ENCODE measurements around the gene MMP17.

Gene MMP17

GRCh38 chr12:131832321-131833231 lies 4.4 kb downstream of the MMP17 start:
- no peak overlapping the region for H2AFZ ChIP-seq (ENCODE audit: low read length)
- TF ChIP-seq CTCF (IDR thresholded peaks at IDR 0.05; ENCODE audit: low read length) = no peak
- no peak for TF ChIP-seq EZH2 (optimal IDR thresholded peaks at IDR 0.05; ENCODE audit: low read depth, low read length)
- no peak for TF ChIP-seq EZH2phosphoT487 (IDR thresholded peaks at IDR 0.05; ENCODE audit: low read length)
- H3K9me2 ChIP-seq (replicated peaks; ENCODE audit: insufficient read depth, low read length) = no peaks in the 10 kb centered on the region
- no peaks in the 10 kb centered on the region for H3F3A ChIP-seq (ENCODE audit: insufficient read depth, low read length)
- DNase-seq = no peak
- peaks cover 25% of the 10 kb centered on the region for H3K27me3 ChIP-seq (replicated peaks; ENCODE audit: insufficient read depth, low read length)
- H3K4me1 ChIP-seq (ENCODE audit: low read length) = no peaks in the 10 kb centered on the region
- no peak overlapping the region for H3K4me3 ChIP-seq (ENCODE audit: low read length)
- H3K36me3 ChIP-seq (replicated peaks; ENCODE audit: insufficient read depth, low read length) = no peaks in the 10 kb centered on the region
- no peaks in the 10 kb centered on the region for H4K20me1 ChIP-seq (ENCODE audit: insufficient read depth, low read length)
- no peak overlapping the region for H3K4me2 ChIP-seq (ENCODE audit: low read depth, low read length)
- no peaks in the 10 kb centered on the region for H3K79me2 ChIP-seq (ENCODE audit: low read length)
- no peak overlapping the region for H3K27ac ChIP-seq (ENCODE audit: low read length)
- H3K9me3 ChIP-seq (replicated peaks; ENCODE audit: insufficient read depth, low read length) = no peaks in the 10 kb centered on the region
- no peak overlapping the region for H3K9ac ChIP-seq (ENCODE audit: low read length)

- Histone ChIP-seq H3K4me2 (ENCODE audit: low read depth, low read length) (no peak overlapping the region), H3K27ac (ENCODE audit: low read length) (no peak overlapping the region), H3K4me1 (ENCODE audit: low read length) (no peaks in the 10 kb centered on the region), H3K9ac (ENCODE audit: low read length) (no peak overlapping the region), H3K79me2 (ENCODE audit: low read length) (no peaks in the 10 kb centered on the region), H3K9me3 (replicated peaks; ENCODE audit: insufficient read depth, low read length) (no peaks in the 10 kb centered on the region), H3K27me3 (replicated peaks; ENCODE audit: insufficient read depth, low read length) (peaks cover 25% of the 10 kb centered on the region), H4K20me1 (ENCODE audit: insufficient read depth, low read length) (no peaks in the 10 kb centered on the region), H3F3A (ENCODE audit: insufficient read depth, low read length) (no peaks in the 10 kb centered on the region), H3K36me3 (replicated peaks; ENCODE audit: insufficient read depth, low read length) (no peaks in the 10 kb centered on the region), H3K9me2 (replicated peaks; ENCODE audit: insufficient read depth, low read length) (no peaks in the 10 kb centered on the region), H2AFZ (ENCODE audit: low read length) (no peak overlapping the region), H3K4me3 (ENCODE audit: low read length) (no peak overlapping the region)
- TF ChIP-seq EZH2 (optimal IDR thresholded peaks at IDR 0.05; ENCODE audit: low read depth, low read length) (no peak), EZH2phosphoT487 (IDR thresholded peaks at IDR 0.05; ENCODE audit: low read length) (no peak), CTCF (IDR thresholded peaks at IDR 0.05; ENCODE audit: low read length) (no peak)
- no peak for DNase-seq
These were observed 5.2 kb downstream of the MMP17 start for GRCh38 chr12:131833288-131833895.

GRCh38 chr12:131833896-131834641 lies 5.9 kb downstream of the MMP17 start:
- no peak for DNase-seq
- Histone ChIP-seq H3K9ac (ENCODE audit: low read length) (no peak overlapping the region), H3K4me1 (ENCODE audit: low read length) (no peaks in the 10 kb centered on the region)

More at GRCh38 chr12:131833896-131834641, 5.9 kb downstream of the MMP17 start:
- no peak for TF ChIP-seq CTCF (IDR thresholded peaks at IDR 0.05; ENCODE audit: low read length)
- TF ChIP-seq EZH2phosphoT487 (IDR thresholded peaks at IDR 0.05; ENCODE audit: low read length) = no peak
- no peak for TF ChIP-seq EZH2 (optimal IDR thresholded peaks at IDR 0.05; ENCODE audit: low read depth, low read length)
- Histone ChIP-seq H2AFZ (ENCODE audit: low read length) (no peak overlapping the region), H3K4me3 (ENCODE audit: low read length) (no peak overlapping the region), H4K20me1 (ENCODE audit: insufficient read depth, low read length) (no peaks in the 10 kb centered on the region), H3K79me2 (ENCODE audit: low read length) (no peaks in the 10 kb centered on the region), H3F3A (ENCODE audit: insufficient read depth, low read length) (no peaks in the 10 kb centered on the region), H3K27ac (ENCODE audit: low read length) (no peak overlapping the region), H3K9me2 (replicated peaks; ENCODE audit: insufficient read depth, low read length) (no peaks in the 10 kb centered on the region), H3K27me3 (replicated peaks; ENCODE audit: insufficient read depth, low read length) (peaks cover 25% of the 10 kb centered on the region), H3K9me3 (replicated peaks; ENCODE audit: insufficient read depth, low read length) (no peaks in the 10 kb centered on the region), H3K36me3 (replicated peaks; ENCODE audit: insufficient read depth, low read length) (no peaks in the 10 kb centered on the region), H3K4me2 (ENCODE audit: low read depth, low read length) (no peak overlapping the region)
